ENCODE measurements around the gene INSR. TPM values are rescaled to one million over a fixed set of nuclear protein-coding genes. Genes with fewer than 3 reads are reported as not detected.

INSR gene
- total and polyA plus RNA-seq, 4 donors: 5.8 to 64.6 (median 20.9) TPM

- Histone ChIP-seq H3K4me1 (ENCODE audit: control insufficient read depth in 5 of 5, insufficient read depth in 5 of 5, low read length in 5 of 5) (peaks cover 0 to 13% (median 0%) of the 10 kb centered on the region in 5 donors), H3K27ac (ENCODE audit: low read depth in 1 of 2, low read length in 1 of 2) (no peak overlapping the region), H3K9ac (ENCODE audit: insufficient read depth in 1 of 2, low read length in 2 of 2) (no peak overlapping the region), H3K27me3 (ENCODE audit: control insufficient read depth in 3 of 3, insufficient read depth in 3 of 3, low read length in 2 of 3) (no peaks in the 10 kb centered on the region), H3K4me3 (no peak overlapping the region), H3K9me3 (ENCODE audit: control insufficient read depth in 4 of 4, insufficient read depth in 3 of 4, low read length in 3 of 4) (no peaks in the 10 kb centered on the region), H3K36me3 (ENCODE audit: control insufficient read depth in 4 of 4, insufficient read depth in 4 of 4, low read length in 4 of 4) (no peaks in the 10 kb centered on the region)
- ATAC-seq (ENCODE audit: insufficient read depth, low FRiP score) (no peak), DNase-seq (no peak)
- 78 to 83% methylated on average over 11 of the region's 11 CpGs for WGBS, 2 donors
- TF ChIP-seq CTCF (IDR thresholded peaks at IDR 0.05; ENCODE audit: control extremely low read depth, extremely low read depth): no peak
Observed at GRCh38 chr19:7254590-7254989, 39.6 kb downstream of the INSR start.

GRCh38 chr19:7252364-7252763 is 41.9 kb downstream of the INSR start:
- no peak overlapping the region for H3K9ac ChIP-seq (ENCODE audit: insufficient read depth in 1 of 2, low read length in 2 of 2)
- H3K4me3 ChIP-seq: no peak overlapping the region
- WGBS, 2 donors: 85 to 88% methylated on average over 11 of the region's 11 CpGs
- no peak overlapping the region for H3K27ac ChIP-seq (ENCODE audit: low read depth in 1 of 2, low read length in 1 of 2)
- no peaks in the 10 kb centered on the region for H3K36me3 ChIP-seq (ENCODE audit: control insufficient read depth in 4 of 4, insufficient read depth in 4 of 4, low read length in 4 of 4)
- DNase-seq: no peak
- TF ChIP-seq CTCF (IDR thresholded peaks at IDR 0.05; ENCODE audit: control extremely low read depth, extremely low read depth): no peak
- H3K4me1 ChIP-seq (ENCODE audit: control insufficient read depth in 5 of 5, insufficient read depth in 5 of 5, low read length in 5 of 5): peaks cover 0 to 9% (median 0%) of the 10 kb centered on the region in 5 donors
- no peaks in the 10 kb centered on the region for H3K27me3 ChIP-seq (ENCODE audit: control insufficient read depth in 3 of 3, insufficient read depth in 3 of 3, low read length in 2 of 3)
- no peaks in the 10 kb centered on the region for H3K9me3 ChIP-seq (ENCODE audit: control insufficient read depth in 4 of 4, insufficient read depth in 3 of 4, low read length in 3 of 4)
- ATAC-seq (ENCODE audit: insufficient read depth, low FRiP score): no peak

GRCh38 chr19:7251494-7251893 is 42.7 kb downstream of the INSR start:
- Histone ChIP-seq H3K36me3 (ENCODE audit: control insufficient read depth in 4 of 4, insufficient read depth in 4 of 4, low read length in 4 of 4) (peaks cover 0 to under 1% (median 0%) of the 10 kb centered on the region in 4 donors), H3K4me1 (ENCODE audit: control insufficient read depth in 5 of 5, insufficient read depth in 5 of 5, low read length in 5 of 5) (peaks cover 0 to 10% (median 0%) of the 10 kb centered on the region in 5 donors), H3K27me3 (ENCODE audit: control insufficient read depth in 3 of 3, insufficient read depth in 3 of 3, low read length in 2 of 3) (no peaks in the 10 kb centered on the region), H3K27ac (ENCODE audit: low read depth in 1 of 2, low read length in 1 of 2) (no peak overlapping the region), H3K4me3 (no peak overlapping the region), H3K9ac (ENCODE audit: insufficient read depth in 1 of 2, low read length in 2 of 2) (no peak overlapping the region), H3K9me3 (ENCODE audit: control insufficient read depth in 4 of 4, insufficient read depth in 3 of 4, low read length in 3 of 4) (peaks cover 0 to 6% (median 0%) of the 10 kb centered on the region in 4 donors)
- no peak for TF ChIP-seq CTCF (IDR thresholded peaks at IDR 0.05; ENCODE audit: control extremely low read depth, extremely low read depth)
- DNase-seq (no peak), ATAC-seq (ENCODE audit: insufficient read depth, low FRiP score) (no peak)
- 63 to 76% methylated on average over 4 of the region's 4 CpGs for WGBS, 2 donors

- Histone ChIP-seq H3K4me3 (no peak overlapping the region), H3K27me3 (ENCODE audit: control insufficient read depth in 3 of 3, insufficient read depth in 3 of 3, low read length in 2 of 3) (no peaks in the 10 kb centered on the region), H3K9ac (ENCODE audit: insufficient read depth in 1 of 2, low read length in 2 of 2) (no peak overlapping the region), H3K27ac (ENCODE audit: low read depth in 1 of 2, low read length in 1 of 2) (no peak overlapping the region), H3K36me3 (ENCODE audit: control insufficient read depth in 4 of 4, insufficient read depth in 4 of 4, low read length in 4 of 4) (peaks cover 0 to 4% (median 0%) of the 10 kb centered on the region in 4 donors), H3K4me1 (ENCODE audit: control insufficient read depth in 5 of 5, insufficient read depth in 5 of 5, low read length in 5 of 5) (peaks cover 0 to 10% (median 0%) of the 10 kb centered on the region in 5 donors), H3K9me3 (ENCODE audit: control insufficient read depth in 4 of 4, insufficient read depth in 3 of 4, low read length in 3 of 4) (peaks cover 0 to 8% (median under 1%) of the 10 kb centered on the region in 4 donors)
- TF ChIP-seq CTCF (IDR thresholded peaks at IDR 0.05; ENCODE audit: control extremely low read depth, extremely low read depth): no peak
- DNase-seq (no peak), ATAC-seq (ENCODE audit: insufficient read depth, low FRiP score) (no peak)
- 71 to 80% methylated on average over 4 of the region's 4 CpGs for WGBS, 2 donors
Observed at GRCh38 chr19:7250951-7251350, 43.3 kb downstream of the INSR start.

Measured in lung (tissue), 12 donors.